Measurements from ENCODE around the gene MYO1E. TPM values are rescaled to one million over a fixed set of nuclear protein-coding genes. Genes with fewer than 3 reads are reported as not detected.

The MYO1E gene
- polyA plus RNA-seq, 12 donors = 33.5 to 50.6 (median 39.9) TPM; not detected in 1

DNA sequence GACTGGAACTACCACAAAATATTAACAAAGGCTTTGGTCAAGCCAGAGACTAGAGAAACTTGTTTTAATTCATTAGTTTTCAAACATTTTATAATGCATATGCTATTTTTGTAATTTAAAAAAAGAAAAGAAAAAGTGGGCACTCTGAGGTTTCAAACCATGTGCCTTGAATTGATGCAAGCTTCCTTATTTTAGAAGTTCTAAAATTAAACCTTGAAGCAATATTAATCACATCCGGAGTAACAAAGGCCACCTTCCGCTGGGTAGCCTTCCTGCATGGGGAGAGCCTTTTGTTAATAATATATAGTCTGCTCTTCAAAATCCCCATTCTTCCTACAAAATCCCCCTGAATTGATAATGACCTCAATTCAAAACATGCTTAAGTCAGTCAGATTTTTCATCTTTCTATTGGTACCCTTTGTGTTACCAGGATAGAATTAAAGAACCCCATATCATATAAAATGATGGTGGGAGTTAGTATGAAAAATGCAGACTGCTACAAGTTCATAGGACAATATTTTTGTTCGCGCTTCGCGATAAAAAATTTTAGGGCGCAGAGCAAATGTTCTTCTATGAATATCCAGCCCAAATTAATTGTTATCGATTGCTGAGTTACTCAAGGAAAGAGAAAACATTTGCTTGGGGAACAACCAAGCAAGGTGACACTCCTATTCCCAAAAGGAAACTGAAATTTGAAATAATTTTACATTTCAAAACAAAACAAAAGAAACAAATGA lies 135.4 kb downstream of the MYO1E start:
- DNase-seq = no peak

DNA sequence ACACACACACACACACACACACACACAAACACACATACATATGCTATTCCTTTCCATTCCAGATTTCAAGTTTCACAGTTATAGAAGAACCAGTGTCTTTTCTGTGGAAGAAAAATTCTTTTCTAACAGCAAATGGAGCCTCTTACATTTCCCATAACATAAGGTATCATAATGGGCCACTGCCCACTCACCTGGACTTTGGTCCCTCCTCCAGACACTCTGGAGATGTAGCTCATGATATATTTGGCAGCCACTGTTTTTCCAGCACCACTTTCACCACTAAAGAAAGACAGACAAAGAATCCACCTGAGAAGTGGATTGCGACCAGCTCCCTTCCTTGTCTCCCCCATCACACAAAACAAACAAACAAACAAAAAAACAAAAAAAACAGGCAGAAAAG lies 136.3 kb downstream of the MYO1E start:
- DNase-seq = no peak

DNA sequence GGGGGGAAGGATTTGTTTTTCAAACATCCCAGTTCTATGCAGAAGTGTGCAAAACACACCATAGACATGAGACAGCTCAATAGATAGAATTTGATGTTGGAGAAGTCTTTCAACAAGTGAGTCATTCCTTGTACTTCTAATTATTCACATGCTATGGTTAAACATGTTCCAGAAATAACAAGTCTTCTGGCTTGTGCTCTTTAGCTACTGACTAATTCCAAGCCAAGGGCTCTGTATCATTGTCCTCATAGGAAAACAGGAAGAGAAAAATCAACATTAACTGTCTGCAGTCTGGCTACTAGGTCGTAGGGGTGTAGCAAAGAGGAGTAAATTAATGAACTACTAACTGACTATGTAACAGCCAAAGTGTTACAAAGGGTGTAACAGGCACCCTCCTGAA lies 140.2 kb downstream of the MYO1E start:
- peak; percentile 39 for DNase-seq

DNA sequence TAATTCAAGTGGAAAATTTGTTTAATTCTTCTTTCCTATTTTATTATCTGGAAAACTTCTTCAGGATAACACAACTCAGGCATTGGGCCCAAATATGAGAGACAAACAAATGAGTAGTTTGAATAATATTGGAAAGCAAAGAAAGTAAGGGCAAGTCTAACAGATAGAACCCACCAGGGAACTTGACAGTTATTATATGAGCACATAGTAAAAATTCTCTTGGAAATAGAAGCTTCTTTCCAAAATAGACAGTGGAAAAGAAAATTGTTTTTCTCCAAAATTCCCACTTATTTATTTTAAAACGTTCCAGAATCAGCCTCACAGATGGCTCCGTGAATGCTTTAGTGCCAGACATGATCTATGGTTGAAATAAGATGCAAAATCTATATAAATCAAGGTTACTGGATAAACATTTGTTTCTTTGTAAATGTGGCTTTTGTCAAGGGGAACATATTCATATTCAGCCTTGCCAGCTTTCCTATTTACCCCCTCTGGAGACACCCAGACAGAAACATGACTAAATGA lies 142.1 kb downstream of the MYO1E start:
- peak; percentile 32 for DNase-seq

DNA sequence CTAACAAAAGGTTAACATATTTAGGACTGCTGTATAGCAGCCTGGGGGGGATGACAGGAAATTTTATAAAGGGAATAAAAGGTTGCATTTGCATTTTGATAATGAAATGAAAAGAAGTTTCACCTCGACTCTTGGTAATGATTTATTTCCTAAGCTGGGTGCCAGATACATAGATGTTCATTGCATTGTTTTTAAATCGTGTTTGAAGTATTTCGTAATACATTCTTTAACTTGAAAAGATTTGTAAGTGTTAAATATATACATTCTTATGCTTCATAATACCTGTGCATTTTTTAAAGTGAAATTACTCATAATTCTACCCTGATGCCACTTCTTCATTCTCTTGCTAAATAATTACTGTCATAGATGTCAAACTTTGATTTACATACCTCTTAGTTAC lies 143.2 kb downstream of the MYO1E start:
- DNase-seq = no peak

DNA sequence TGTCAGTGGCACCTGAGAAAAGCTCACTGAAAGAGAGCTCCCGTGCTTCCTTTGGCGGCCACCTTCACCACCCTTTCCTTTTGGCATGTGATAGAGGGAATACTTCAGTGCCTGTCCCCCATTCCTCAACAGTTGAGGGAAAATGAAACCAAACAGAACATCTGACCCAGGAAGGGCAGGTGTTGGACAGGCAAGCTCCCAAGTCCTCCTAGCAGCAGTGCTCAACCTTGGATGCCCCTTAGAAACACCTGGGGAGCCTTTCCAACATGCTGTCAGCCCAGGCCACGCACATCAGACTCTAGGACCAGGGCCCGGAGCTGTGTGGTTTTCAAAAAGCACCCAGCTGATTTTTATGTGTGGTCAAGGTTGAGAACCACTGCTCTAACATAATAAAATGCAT lies 143.7 kb downstream of the MYO1E start:
- no peak for DNase-seq

DNA sequence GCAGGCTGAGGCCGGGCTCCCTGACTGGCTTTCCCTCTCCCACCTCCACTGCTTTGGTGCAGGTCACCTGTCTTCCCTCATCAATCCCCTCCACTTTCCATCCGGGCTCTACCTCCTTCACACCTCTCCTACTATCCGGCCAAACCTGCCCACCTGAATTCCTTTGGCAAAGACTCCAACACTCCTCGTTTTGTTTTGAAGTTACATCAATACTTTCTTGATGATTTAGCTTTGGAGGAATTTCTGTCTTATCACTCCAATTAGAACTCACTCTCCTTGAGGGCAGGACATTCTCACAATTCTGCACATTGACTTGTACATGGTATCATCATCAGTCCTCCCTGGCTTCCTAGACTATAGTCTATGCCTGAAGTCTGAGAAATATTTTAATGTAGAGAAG lies 145.7 kb downstream of the MYO1E start:
- DNase-seq = no peak

DNA sequence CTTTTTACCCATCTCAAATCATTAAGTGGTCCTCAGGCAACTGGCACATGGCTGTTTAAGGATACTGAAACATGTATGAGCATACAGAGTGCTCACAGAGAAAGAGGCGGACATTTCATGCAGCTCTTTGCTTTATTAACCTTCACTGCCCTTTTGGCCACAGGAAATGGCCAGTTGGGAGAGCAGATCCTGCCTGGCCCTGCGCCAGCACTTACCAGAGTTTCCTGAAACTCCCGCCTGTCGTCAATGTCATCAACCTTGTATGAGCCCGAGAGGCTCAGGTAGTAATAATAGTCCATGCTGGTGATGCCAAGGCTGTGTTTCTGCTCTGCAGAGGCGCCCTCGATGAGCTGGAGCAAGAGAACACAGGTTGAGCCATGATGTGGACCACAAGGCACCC lies 148.2 kb downstream of the MYO1E start:
- no peak for DNase-seq

DNA sequence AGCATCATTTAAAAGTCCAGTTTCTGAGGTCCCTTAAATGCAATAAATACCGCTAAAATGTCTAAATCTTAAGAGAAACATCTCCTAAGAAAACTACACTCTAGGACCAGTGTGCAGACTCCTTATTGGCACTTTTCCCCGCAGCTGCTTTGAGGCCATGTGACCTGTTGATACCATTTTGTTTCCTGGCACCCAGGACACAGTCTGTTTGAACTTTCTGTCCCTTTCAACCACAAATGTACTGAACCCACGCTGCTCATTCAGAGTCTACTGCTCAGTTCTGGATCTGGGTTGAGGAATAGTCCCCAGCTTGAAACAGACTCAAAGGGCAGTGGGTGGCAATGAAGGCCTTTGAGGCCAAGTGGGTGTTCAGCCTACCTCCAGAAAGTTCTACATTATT lies 148.9 kb downstream of the MYO1E start:
- no peak for DNase-seq

DNA sequence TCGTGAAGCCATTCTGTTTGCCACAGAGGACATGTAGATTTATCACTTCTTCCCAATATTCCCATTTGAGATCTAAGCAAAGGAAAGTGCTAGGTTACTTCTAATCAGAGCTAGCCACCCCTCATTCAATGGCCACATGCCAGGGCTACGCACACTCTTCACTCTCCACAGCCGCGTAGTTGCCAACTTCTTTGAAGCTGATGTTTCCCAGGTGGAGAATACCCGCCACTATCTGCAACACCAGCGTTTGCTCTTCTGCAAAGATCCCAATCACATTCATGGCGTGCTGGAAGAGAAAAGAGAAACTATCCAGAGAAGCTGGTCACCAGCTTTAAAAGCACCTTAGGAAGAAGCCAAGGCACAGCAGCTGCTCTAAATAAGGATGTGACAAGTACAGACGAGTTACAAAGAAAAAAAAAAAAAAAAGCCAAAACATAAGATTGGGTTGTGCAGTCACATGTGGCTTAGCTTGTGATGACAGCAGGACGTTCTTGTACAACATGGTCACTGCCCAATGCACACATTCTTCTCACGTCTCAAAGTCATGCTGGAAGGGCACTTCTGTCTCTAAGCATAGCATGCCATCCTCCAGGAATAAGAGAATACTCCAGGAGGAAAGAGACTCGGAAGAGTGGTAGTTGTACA lies 149.6 kb downstream of the MYO1E start:
- no peak for DNase-seq

DNA sequence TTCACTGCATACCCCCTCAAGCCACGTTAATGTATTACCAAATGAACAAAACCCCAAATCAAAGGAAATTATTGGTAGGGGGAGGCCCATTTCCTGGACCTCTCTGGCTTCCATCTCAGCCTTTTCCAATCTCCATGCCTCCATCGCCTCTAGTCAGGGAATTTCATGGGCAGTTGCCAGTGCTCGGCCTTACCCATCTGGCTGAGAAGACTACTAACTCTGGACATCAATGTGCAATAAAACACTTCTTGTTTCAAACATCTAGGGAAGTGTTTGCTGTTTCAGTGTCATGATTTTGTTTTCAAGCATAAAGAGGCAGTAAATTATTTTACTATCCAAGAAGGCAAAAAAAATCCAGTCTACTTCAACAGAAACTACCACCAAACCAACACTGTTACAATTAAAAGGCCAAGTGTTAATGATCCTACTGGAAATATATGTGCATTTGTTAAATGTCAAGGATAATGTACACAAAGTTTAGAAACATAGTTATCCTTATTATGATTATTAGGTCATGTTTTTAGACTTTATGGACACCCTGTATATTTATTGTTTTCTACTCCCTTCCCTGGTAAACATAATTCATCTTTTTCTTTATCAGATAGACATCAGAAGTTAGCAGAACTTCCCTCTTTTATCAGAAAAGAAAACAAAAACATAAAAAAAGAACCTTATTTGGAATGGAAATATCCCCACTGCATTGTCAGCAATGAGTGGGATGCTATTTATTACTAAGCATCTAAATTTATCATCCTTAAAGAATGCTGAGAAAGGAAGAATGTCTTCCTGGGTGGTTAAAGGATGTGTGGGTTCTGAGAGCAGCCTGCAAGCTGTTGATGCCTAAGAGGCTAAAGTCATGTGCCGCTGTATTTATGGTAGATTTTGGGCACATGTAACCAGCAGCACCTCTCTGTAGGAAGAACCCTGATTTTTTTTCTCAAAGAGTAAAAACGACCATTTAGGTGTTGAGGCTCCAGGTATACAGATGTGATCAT lies 150.9 kb downstream of the MYO1E start:
- DNase-seq = no peak

DNA sequence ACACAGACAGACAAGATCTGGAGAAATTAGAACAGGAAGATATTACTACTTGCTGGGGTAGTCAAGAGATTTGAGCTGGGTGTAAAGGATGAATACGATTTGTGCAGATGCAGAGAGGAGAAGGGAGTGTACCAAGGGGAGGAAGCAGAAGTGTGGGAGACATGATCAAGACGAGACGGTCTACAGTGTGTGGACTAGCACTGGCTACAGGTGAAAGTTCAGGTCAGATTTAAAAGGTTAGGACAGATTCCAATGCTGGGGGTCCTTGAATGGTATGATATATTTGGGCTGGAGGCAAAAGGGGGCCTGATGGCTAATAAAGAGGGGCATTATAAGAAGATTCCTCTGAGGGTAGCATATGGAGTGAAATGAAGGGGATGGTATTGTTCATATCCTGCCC lies 154.0 kb downstream of the MYO1E start:
- DNase-seq = no peak

DNA sequence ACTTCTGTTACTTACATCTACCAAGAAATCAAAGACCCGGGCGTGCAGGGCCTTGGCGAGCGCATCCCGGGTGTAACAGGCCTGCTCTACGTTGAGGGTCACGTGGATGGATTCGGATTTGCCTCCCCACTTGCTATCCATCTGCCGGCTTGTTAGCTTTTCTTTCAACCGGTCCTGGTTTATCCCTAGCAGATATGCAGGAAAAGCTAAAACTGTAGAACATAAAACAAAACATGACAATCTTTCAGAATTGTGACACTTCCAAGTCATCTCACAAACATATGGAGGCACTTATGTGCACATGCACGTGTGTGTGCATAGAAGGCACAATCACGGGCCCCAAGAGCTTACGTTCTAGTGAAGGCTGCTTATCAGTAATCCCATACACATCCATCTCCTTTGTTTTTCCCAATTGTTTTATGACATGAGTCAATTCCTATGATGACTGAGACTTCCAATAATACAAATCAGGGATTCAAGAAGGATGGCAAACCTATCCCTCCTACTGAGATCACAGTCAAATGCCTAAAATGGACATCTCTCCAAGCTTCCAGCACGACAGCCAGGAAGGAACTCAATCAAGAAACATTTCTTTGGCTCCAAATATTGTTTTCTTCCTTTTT lies 154.7 kb downstream of the MYO1E start:
- DNase-seq = no peak

DNA sequence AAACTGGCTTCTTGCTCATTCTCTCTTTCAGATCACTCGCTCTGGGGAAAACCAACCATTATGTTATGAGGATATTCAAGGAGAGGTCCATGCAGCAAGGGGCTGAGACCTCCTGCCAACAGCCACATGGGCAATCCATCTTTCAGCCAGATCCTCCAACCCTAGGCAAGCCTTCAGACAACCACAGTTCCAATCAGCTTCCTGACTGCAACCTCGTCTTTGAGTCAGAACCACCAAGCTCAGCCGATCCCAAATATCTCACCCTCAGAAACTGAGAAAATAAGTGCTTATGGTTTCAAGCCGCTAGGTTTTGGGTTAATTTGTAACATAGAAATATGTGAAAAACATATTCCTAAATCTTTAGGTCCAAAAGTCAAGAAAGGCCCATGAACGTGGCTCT lies 155.8 kb downstream of the MYO1E start:
- DNase-seq = no peak

DNA sequence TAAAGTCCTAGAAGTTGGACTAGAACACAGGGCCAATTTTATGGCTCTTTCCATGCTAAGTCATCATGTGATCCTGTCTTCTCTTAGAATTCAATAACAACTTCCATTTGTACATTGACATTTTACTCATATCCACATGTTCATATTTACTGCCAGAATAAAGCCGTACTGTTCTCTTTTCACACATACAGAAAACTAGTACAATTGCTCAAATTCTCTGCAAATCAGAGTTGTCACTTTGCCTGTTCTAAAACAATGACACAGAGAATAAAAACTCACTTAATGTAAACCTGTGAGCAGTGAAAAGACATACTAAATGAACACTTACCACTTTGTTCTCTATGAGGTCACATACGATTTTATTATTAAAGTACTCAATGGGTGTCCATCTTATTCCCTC lies 162.5 kb downstream of the MYO1E start:
- no peak for DNase-seq

DNA sequence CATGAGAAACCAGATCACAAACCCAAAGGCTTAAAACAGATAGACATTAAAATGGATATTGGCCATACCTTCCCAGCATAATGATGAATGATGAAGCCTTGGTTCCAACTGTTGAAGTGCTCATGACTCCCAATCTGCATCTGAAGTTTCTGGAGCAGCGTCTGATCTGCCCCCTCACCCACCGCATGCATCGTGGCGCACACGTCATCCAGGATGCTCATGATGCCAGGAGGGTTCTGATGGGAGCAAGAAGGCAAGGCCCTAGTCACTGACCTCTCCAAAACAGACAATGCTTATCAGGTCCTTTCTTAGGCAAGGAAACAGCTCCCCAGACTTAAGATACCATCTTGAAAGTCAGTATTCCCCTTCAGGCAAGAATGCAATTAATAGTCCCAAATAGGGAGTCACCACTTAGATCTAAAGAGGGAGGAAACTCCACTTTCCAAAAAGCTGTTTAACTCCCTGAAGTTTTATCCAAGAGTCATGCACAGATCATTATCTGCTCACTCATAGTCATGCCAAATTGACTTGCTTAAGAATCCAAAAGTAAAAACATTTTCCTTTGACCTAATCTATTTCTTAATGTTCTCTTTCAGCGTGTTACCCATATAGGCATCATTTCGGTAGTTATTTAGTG lies 163.9 kb downstream of the MYO1E start:
- no peak for DNase-seq

DNA sequence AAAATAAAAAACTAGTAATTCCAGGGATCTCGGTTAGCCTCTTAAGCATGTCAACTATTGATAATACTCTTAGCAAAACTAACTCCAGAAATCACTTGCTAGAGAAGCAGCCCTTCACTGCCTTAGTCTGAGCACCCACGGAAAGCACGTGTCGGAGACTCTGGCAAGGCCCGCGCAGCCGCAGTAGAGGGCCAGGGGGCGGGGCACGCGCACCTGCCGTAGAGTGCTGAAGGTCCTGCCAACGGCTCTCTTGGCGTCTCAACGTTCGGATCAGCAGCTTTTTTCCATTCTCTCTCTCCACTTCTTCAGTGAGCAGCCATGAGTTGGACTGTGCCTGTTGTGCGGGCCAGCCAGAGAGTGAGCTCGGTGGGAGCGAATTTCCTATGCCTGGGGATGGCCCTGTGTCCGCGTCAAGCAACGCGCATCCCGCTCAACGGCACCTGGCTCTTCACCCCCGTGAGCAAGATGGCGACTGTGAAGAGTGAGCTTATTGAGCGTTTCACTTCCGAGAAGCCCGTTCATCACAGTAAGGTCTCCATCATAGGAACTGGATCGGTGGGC lies 166.0 kb downstream of the MYO1E start, which contains the start of gene LDHAL6B:
Gene LDHAL6B (plus strand): TSS at position 221 of the 561 bp plus-strand sequence. CDS start 98 bp downstream, at position 319.
- DNase-seq = no peak

DNA sequence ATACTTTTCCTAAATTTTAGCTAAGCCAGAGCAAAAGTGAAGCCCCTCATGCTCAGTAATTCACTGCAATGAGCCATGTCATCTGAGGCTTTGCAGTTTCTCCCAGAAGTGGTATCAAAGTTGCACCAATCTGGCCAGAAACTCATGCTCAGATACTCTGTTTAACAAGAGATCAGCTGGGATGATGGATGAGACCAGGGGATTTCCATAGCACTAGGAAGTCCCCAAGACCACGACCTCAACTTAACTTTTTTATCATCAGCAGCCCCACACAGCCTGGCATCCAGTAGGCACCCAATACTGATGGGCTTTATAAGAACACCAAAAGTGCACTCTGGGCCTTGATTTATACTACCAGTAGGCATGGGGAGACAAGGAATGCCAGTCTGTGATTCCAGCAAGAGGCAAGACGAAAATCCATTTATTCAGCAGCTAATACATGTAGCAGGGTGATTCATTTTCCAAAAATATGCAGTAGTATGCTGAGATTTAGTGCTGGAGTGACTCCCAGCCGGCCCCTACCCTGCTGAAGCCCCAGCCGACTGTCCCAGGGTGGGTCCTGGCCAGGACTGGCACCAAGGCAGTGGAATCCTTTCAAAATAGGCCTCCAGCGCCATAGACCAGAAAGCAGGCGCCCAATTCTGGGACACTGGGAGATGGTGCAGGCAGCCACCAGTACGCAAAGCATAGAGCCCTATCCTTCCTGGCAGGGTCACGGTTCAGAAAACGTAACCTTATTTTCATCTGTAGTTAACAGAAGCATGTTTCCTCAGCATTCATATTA lies 166.6 kb downstream of the MYO1E start:
- DNase-seq = no peak

DNA sequence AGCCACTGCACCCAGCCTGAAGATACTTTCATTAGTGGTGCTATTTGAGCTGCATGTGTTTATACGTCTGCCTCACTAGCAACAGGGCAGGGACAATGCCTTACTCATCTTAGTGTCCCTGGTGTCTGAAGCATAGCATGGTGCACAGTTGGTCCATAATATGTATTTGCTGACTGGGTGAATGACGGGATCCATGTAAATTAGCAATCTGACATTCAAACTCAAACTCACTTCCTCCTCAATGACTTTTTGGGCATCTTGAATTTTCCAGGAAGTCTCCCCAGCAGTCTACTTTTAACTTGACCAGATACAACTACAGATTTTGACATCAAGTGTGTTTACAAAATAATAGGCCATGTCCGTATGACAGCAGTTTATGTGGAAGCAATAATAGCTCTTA lies 169.0 kb downstream of the MYO1E start:
- no peak for DNase-seq

DNA sequence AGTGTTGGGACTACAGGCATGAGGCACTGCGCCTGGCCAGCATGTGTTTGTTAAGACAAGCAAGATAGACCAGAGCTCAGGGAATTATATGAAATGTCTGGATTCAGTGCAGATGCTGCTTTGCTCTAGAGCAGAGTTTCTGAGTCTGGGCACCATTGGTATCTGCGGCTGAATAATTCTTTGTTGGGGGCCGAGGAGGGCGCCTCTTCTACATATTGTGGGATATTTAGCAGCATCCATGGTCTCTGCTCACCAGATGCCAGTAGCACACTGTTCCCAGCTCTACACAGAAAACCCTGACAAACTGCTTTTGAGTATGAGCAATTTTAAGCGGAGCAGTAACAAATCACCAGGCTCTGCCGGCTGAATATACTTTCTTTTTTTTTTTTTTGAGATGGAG lies 169.7 kb downstream of the MYO1E start:
- DNase-seq = no peak

Data from muscle of arm (tissue), 12 donors.